T-helper 1 cell treated with Interleukin-12 subunit alpha and Interleukin-12 subunit beta and Interleukin-4 antibody, amounts not matched to agents 30 μg/mL and 1 μg/mL, for 36 hours (primary cell): ENCODE results near the gene UBAC1.
"Not testable (repeated sequence)": the region's sequence is repeated elsewhere in the genome, so short reads cannot be mapped to it uniquely, and the experiment has no call there.

Experiments used
- H3K27ac Mint-ChIP-seq: one replicate; pipeline ENCODE4 v1.8.0; 2021; ENCODE audit warnings: mild to moderate bottlenecking, mixed read lengths
- H3K27me3 Mint-ChIP-seq: one replicate; pipeline ENCODE4 v1.8.0; 2021; ENCODE audit warnings: low read depth, mixed read lengths
- H3K36me3 Mint-ChIP-seq: one replicate; pipeline ENCODE4 v1.8.0; 2021; ENCODE audit warnings: low read depth, mixed read lengths
- H3K4me1 Mint-ChIP-seq: one replicate; pipeline ENCODE4 v1.8.0; 2021; ENCODE audit warnings: low read depth, mixed read lengths
- H3K4me3 Mint-ChIP-seq: one replicate; pipeline ENCODE4 v1.8.0; 2021; ENCODE audit warnings: mild to moderate bottlenecking, moderate library complexity, mixed read lengths
- H3K9me3 Mint-ChIP-seq: one replicate; pipeline ENCODE4 v1.8.0; 2021; ENCODE audit warnings: mixed read lengths

UBAC1 gene

GRCh38 chr9:135906291-135907005 lies 54.7 kb downstream of the UBAC1 start:
- peaks cover 36% of the 10 kb centered on the region for H3K4me1 Mint-ChIP-seq
- H3K27ac Mint-ChIP-seq = peak overlapping the region; percentile 76
- H3K9me3 Mint-ChIP-seq = peaks cover 7% of the 10 kb centered on the region
- peak overlapping the region; percentile 81 for H3K4me3 Mint-ChIP-seq
- no peaks in the 10 kb centered on the region for H3K27me3 Mint-ChIP-seq
- peaks cover 29% of the 10 kb centered on the region for H3K36me3 Mint-ChIP-seq

GRCh38 chr9:135905380-135906258 lies 55.6 kb downstream of the UBAC1 start:
- H3K36me3 Mint-ChIP-seq = peaks cover 23% of the 10 kb centered on the region
- H3K27me3 Mint-ChIP-seq = no peaks in the 10 kb centered on the region
- peaks cover 36% of the 10 kb centered on the region for H3K4me1 Mint-ChIP-seq
- H3K4me3 Mint-ChIP-seq = peak overlapping the region; percentile 81
- peaks cover 6% of the 10 kb centered on the region for H3K9me3 Mint-ChIP-seq
- peak overlapping the region; percentile 76 for H3K27ac Mint-ChIP-seq

DNA sequence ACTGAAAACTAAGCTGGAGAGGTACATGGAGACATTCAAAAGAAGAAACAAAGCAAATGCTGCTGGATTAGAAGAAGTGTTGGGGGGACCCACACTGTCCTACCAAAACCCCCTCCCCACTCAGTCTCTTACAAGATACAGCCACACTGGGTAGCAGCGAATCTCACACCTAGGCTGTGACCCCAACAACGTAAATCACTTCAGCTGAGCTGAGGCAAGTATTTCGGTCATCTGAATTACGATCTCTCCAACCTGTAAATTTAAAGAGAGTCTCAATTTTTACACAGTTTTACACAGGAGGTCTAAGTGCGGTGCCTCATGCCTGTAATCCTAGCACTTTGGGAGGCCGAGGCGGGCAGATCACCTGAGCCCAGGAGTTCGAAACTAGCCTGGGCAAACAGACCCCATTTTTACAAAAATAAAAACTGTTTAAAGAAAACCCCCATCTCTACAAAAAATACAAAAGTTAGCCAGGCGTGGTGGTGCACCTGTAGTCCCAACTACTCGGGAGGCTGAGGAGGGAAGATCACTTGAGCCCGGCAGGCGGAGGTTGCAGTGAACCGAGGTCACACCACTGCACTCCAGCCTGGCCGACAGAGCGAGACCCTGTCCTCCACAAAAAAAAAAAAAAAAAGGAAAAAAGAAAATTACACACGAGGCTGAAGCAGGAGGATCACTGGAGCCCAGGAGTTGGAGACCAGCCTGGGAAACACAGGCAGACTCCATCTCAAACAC lies 57.2 kb downstream of the UBAC1 start:
- H3K27me3 Mint-ChIP-seq = no peaks in the 10 kb centered on the region
- no peak overlapping the region for H3K27ac Mint-ChIP-seq
- H3K4me1 Mint-ChIP-seq = peaks cover 30% of the 10 kb centered on the region
- peaks cover 17% of the 10 kb centered on the region for H3K36me3 Mint-ChIP-seq
- H3K4me3 Mint-ChIP-seq = no peak overlapping the region
- peaks cover 3% of the 10 kb centered on the region for H3K9me3 Mint-ChIP-seq

GRCh38 chr9:135903358-135903656 lies 57.9 kb downstream of the UBAC1 start:
- Mint-ChIP-seq H3K27me3 (no peaks in the 10 kb centered on the region), H3K4me1 (peaks cover 26% of the 10 kb centered on the region), H3K27ac (peak overlapping the region; percentile 7), H3K36me3 (peaks cover 18% of the 10 kb centered on the region), H3K9me3 (peaks cover 3% of the 10 kb centered on the region), H3K4me3 (no peak overlapping the region)

DNA sequence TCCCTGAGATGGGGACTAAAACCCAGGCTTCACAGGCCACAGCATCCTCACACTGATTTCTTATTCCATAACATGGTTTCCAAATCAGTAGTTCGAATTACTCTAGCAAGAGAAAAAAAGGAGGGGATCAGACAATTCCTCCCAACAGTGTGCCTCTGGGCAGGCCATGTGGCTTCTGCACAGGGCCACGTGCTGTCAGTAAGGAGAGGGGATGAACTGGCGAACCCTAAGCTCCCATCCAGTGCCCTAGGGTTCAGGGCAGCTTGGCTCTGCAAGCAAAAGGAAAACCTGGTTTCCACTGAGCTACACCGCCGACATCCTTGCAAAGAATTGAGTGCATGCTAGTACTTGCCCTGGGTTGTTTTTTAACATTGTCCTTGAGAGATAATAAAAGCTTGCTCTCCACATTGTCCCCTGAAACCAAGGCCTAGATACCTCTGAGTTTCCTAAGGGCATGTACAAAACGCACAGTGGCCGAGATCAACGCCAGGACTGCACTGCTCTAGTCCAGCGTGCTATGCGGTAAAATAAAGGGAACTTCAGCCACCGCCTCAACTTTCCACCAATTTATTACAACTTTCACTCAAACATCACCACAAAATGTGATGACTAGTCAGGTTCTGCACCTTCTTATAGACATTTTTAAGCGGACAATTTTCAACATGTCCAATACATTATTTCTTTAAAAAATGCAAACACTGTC lies 58.4 kb downstream of the UBAC1 start:
- no peak overlapping the region for H3K4me3 Mint-ChIP-seq
- peaks cover 3% of the 10 kb centered on the region for H3K9me3 Mint-ChIP-seq
- peaks cover 18% of the 10 kb centered on the region for H3K36me3 Mint-ChIP-seq
- peak overlapping the region; percentile 7 for H3K27ac Mint-ChIP-seq
- H3K27me3 Mint-ChIP-seq = no peaks in the 10 kb centered on the region
- H3K4me1 Mint-ChIP-seq = peaks cover 27% of the 10 kb centered on the region

DNA sequence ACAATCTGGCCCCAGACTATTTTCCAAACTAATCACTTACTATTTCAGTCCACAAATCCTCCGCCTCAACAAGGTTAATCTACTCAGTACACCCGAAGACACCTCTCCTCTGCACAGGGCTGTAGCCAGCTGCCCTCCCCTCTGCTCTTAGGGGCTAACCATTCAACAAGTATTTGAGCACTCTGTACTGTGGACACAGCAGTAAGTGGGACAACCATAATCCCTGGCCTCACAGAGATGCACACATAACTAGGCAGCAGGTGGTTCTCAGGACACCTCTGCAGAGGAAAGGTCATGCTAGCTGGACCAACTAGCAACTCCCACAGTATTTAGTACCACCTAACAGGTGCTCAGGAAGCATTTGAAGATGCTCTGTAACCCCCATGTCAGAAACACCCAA lies 59.3 kb downstream of the UBAC1 start:
- H3K27ac Mint-ChIP-seq = no peak overlapping the region
- H3K27me3 Mint-ChIP-seq = no peaks in the 10 kb centered on the region
- no peak overlapping the region for H3K4me3 Mint-ChIP-seq
- H3K36me3 Mint-ChIP-seq = peaks cover 18% of the 10 kb centered on the region
- H3K9me3 Mint-ChIP-seq = peaks cover 3% of the 10 kb centered on the region
- H3K4me1 Mint-ChIP-seq = peaks cover 28% of the 10 kb centered on the region

DNA sequence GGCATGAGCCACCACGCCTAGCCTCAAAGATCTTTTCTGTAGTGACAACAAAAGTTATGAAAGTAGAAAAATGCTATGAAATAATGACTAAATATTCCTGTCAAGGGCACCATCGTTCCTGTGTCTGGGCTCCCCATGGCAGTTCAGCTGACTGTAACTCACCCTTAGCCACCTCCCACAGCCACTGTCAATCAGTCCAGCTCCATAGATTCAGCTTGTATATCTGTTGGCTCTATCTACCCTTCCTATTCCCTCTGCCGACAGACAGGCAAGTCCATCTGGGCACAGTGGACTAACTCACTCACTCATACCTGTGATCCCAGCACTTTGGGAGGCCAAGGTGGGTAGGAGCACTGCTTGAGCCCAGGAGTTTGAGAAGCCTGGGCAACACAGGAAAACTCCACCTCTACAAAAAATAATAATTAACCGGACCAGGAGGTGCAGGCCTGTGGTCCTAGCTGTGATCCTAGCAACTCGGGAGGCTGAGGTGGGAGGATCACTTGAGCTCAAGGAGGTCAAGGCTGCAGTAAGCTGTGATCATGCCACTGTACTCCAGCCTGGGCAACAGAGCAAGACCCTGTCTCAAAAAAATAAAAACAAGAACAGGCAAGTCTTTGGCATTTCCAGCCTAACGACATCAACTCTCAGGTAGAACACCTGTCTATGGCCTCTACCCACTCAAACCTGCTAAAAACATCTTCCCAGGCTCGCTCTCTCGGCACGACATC lies 60.0 kb downstream of the UBAC1 start:
- Mint-ChIP-seq H3K4me1 (peaks cover 27% of the 10 kb centered on the region), H3K36me3 (peaks cover 18% of the 10 kb centered on the region), H3K9me3 (peaks cover 3% of the 10 kb centered on the region), H3K27me3 (no peaks in the 10 kb centered on the region), H3K27ac (no peak overlapping the region), H3K4me3 (no peak overlapping the region)

DNA sequence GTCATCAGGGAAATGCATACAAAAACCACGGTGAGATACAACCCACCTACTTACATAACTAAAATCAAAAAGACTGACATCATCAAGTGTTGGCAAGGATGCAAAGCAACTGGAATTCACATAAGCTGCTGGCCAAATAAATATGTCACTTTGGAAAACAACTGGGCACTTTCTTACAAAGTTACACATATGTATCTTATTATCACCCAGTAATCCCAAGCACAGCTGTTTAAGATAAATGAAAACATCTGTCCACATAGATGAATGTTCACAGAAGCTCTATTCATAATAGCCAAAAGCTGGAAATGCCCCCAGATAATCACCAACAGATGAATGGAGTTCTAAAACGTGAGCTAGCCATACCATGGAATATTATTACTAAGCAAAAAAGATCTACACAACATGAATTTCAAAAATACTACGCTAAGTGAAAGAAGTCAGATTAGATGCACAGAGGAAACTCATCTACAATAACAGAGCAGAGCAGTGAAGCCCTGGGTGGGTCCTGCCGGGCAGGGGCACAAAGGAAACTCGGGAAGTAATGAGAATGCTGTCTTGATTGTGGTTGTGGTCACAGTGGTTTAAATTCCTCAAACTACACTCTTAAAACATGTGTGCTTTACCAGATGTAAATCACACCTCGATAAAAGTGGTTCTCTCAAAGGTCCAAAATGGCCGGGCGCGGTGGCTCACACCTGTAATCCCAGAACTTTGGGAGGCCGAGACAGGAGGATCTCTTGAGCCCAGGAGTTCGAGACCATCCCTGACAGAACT lies 62.4 kb downstream of the UBAC1 start:
- Mint-ChIP-seq H3K4me3 (no peak overlapping the region), H3K4me1 (peaks cover 14% of the 10 kb centered on the region), H3K27ac (no peak overlapping the region), H3K27me3 (no peaks in the 10 kb centered on the region), H3K36me3 (peaks cover 16% of the 10 kb centered on the region), H3K9me3 (peaks cover 3% of the 10 kb centered on the region)

DNA sequence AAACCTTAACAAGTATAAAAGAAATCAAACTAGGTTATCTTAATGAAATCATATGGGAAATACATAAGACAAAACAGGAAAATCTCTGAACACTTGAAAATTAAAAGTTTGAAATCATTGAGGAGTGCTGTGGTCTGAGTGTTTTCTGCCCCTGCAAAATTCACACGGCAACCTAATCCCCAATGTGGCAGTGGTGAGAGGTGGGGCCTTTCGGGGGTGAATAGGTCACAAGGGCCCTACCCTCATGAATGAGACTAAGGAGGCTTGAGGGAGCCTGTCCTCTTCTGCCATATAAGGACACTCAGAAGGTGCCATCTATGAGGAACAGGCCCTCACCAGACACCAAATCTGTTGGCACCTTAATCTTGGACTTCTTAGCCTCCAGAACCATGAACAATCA lies 64.5 kb downstream of the UBAC1 start:
- no peak overlapping the region for H3K4me3 Mint-ChIP-seq
- H3K4me1 Mint-ChIP-seq = peaks cover 23% of the 10 kb centered on the region
- H3K9me3 Mint-ChIP-seq = peaks cover under 1% of the 10 kb centered on the region
- no peaks in the 10 kb centered on the region for H3K27me3 Mint-ChIP-seq
- H3K36me3 Mint-ChIP-seq = peaks cover 12% of the 10 kb centered on the region
- H3K27ac Mint-ChIP-seq = no peak overlapping the region

GRCh38 chr9:135896205-135896604 lies 65.0 kb downstream of the UBAC1 start:
- no peaks in the 10 kb centered on the region for H3K9me3 Mint-ChIP-seq
- peaks cover 23% of the 10 kb centered on the region for H3K4me1 Mint-ChIP-seq
- H3K36me3 Mint-ChIP-seq = peaks cover 8% of the 10 kb centered on the region
- no peaks in the 10 kb centered on the region for H3K27me3 Mint-ChIP-seq
- no peak overlapping the region for H3K4me3 Mint-ChIP-seq
- H3K27ac Mint-ChIP-seq = no peak overlapping the region

DNA sequence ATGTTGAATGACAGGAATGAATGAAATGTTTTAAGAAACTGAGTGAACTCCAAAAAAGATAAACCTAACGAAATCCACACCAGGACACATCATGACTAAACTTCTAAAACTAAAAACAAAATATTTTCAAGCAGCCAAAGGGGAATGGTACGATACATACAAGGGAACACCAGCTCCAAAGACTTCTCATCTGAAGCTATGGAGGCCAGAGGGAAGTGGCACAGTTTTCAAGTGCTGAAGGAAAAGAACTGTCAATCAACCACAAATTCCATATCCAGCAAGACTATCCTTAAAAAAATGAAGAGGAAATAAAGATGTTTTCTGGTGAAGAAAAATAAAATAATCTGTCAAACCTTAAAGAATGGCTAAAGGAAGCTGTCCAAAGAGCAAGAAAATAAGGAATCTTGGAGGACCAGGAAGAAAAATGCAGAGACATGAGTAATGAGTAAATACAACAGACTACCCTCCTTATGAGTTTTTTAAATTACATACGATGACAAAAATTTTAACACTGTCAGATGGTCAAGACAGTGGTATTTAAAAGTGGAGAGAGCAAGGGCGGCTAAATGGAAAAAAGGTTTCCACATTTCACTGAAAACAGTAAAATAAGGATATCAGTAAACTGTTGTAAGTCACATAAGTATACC lies 65.8 kb downstream of the UBAC1 start:
- H3K4me1 Mint-ChIP-seq = peaks cover 21% of the 10 kb centered on the region
- no peaks in the 10 kb centered on the region for H3K9me3 Mint-ChIP-seq
- no peak overlapping the region for H3K27ac Mint-ChIP-seq
- H3K27me3 Mint-ChIP-seq = no peaks in the 10 kb centered on the region
- H3K36me3 Mint-ChIP-seq = peaks cover 8% of the 10 kb centered on the region
- H3K4me3 Mint-ChIP-seq = no peak overlapping the region

DNA sequence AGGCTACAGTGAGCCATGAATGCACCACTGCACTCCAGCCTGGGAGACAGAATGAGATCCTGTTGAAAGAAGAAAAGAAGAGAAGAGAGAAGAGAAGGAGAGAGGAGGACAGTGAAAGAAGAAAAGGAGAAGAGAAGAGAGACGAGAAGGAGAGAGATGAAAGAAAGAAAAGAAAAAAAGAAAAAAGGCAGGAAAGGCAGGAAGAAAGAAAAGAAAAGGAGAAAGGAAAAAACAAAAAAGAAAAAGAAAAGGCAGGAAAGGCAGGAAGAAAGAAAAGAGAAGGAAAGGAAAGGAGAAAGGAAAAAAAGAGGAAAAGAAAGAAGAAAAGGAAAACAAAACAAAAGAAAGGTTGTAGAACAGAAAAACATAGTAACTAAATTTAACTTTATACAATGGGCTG lies 68.1 kb downstream of the UBAC1 start:
- no peaks in the 10 kb centered on the region for H3K27me3 Mint-ChIP-seq
- H3K4me3 Mint-ChIP-seq = no peak overlapping the region
- H3K27ac Mint-ChIP-seq = no peak overlapping the region
- H3K36me3 Mint-ChIP-seq = no peaks in the 10 kb centered on the region
- peaks cover 13% of the 10 kb centered on the region for H3K4me1 Mint-ChIP-seq
- H3K9me3 Mint-ChIP-seq = no peaks in the 10 kb centered on the region

DNA sequence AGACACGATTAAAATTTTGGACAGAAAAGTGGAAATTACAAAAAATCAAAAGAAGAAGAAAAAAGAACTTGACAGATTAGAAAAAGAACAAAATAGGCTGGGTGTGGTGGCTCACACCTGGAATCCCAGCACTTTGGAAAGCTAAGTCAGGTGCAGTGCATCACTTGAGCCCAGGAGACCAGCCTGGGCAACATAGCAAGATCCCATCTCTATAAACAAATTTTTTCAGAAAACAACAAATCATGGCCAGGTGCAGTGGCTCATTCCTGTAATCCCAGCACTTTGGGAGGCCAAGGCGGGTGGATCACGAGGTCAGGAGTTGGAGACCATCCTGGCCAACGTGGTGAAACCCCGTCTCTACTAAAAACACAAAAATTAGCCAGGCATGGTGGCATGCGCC lies 68.8 kb downstream of the UBAC1 start:
- not testable (repeated sequence) for H3K27me3 Mint-ChIP-seq, H3K9me3 Mint-ChIP-seq, H3K36me3 Mint-ChIP-seq, H3K4me3 Mint-ChIP-seq, H3K27ac Mint-ChIP-seq
- H3K4me1 Mint-ChIP-seq = peaks cover 16% of the 10 kb centered on the region
